ENCODE measurements around the gene AK5. TPM values are rescaled to one million over a fixed set of nuclear protein-coding genes. Genes with fewer than 3 reads are reported as not detected.
"Not testable (repeated sequence)": the region's sequence is repeated elsewhere in the genome, so short reads cannot be mapped to it uniquely, and the experiment has no call there.

Gene AK5
- polyA plus RNA-seq, 3 donors = 0.34 to 0.72 (median 0.48) TPM

DNA sequence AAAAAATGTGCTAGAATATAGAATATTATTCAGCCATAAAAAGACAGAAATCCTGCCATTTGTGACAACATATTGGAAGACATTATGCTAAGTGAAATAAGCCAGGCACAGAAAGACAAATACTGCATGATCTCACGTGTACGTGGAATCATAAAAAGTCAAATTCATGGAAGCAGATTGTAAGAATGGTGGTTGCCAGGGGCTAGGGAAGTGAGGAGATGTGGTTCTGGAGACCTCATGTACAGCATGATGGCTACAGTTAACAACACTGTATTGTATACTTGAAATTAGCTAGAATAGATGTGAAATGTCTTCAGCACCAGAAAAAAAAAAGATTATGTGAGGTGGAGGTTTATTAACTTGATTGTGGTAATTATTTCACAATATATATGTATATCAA, 234.3 kb downstream of the AK5 start:
- H3K9ac ChIP-seq (ENCODE audit: insufficient read depth, low read length, poor library complexity, severe bottlenecking) = no peak overlapping the region
- H4K20me1 ChIP-seq (ENCODE audit: insufficient read depth, low read length) = no peaks in the 10 kb centered on the region
- H3K36me3 ChIP-seq (replicated peaks in 1 of 2; ENCODE audit: control insufficient read depth in 1 of 2, insufficient read depth in 2 of 2, low read length in 2 of 2) = no peaks in the 10 kb centered on the region
- Mint-ChIP-seq H3K9me3 (peaks cover 7 to 15% (median 9%) of the 10 kb centered on the region in 7 donors), H3K4me3 (no peak overlapping the region), H3K27me3 (ENCODE audit: low read depth in 3 of 3) (peaks cover 0 to 7% (median 2%) of the 10 kb centered on the region in 3 donors), H3K27ac (no peak overlapping the region), H3K4me1 (peaks cover 29% of the 10 kb centered on the region), H3K36me3 (peaks cover 4% of the 10 kb centered on the region in 2 donors)
- TF ChIP-seq, protein P1, sequence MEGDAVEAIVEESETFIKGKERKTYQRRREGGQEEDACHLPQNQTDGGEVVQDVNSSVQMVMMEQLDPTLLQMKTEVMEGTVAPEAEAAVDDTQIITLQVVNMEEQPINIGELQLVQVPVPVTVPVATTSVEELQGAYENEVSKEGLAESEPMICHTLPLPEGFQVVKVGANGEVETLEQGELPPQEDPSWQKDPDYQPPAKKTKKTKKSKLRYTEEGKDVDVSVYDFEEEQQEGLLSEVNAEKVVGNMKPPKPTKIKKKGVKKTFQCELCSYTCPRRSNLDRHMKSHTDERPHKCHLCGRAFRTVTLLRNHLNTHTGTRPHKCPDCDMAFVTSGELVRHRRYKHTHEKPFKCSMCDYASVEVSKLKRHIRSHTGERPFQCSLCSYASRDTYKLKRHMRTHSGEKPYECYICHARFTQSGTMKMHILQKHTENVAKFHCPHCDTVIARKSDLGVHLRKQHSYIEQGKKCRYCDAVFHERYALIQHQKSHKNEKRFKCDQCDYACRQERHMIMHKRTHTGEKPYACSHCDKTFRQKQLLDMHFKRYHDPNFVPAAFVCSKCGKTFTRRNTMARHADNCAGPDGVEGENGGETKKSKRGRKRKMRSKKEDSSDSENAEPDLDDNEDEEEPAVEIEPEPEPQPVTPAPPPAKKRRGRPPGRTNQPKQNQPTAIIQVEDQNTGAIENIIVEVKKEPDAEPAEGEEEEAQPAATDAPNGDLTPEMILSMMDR (IDR thresholded peaks at IDR 0.05) = no peak
- intact Hi-C loops (cut with micrococcal nuclease) = no loop called here
- WGBS (ENCODE audit: insufficient coverage) = 79% methylated on average over 2 of the region's 2 CpGs
- peaks cover 13 to 26% of the 10 kb centered on the region in 2 donors for H3K4me1 ChIP-seq (ENCODE audit: control insufficient read depth in 1 of 2, insufficient read depth in 2 of 2, low read length in 2 of 2)
- no peak for DNase-seq
- H3K27me3 ChIP-seq (ENCODE audit: control insufficient read depth in 2 of 2, insufficient read depth in 2 of 2, low read length in 2 of 2) = no peaks in the 10 kb centered on the region
- H2AFZ ChIP-seq (ENCODE audit: insufficient read depth, low read depth, low read length, poor library complexity, severe bottlenecking) = no peak overlapping the region
- H3K4me2 ChIP-seq (replicated peaks; ENCODE audit: extremely low read depth, low read length, poor library complexity, severe bottlenecking) = no peak overlapping the region
- no peak overlapping the region for H3K4me3 ChIP-seq (replicated peaks in 1 of 3; ENCODE audit: low read depth in 2 of 3, low read length in 3 of 3)
- peaks cover 7 to 8% of the 10 kb centered on the region in 2 donors for H3K9me3 ChIP-seq (replicated peaks in 1 of 2; ENCODE audit: control insufficient read depth in 1 of 2, insufficient read depth in 1 of 2, low read length in 2 of 2)
- no peak overlapping the region for H3K27ac ChIP-seq (ENCODE audit: low read depth in 1 of 2, low read length in 2 of 2)
- no peaks in the 10 kb centered on the region for H3K79me2 ChIP-seq (ENCODE audit: insufficient read depth, low read length)

DNA sequence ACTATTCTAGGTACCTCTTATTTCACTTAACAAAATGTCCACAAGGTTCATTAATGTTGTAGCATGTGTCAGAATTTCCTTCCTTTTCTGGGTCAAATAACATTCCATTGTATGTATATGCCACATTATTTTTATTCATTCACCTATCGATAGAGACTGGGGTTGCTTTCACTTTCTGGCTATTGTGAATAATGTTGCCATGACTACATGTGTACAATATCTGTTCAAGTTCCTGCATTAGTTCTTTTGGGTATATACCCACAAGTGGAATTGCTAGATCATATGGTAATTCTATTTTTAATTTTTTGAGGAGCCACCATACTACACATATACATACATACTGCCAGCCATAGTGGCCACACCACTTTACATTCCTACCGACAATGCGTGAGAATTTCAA, 242.2 kb downstream of the AK5 start:
- Histone ChIP-seq H3K27ac (ENCODE audit: low read depth in 1 of 2, low read length in 2 of 2) (no peak overlapping the region), H3K4me1 (ENCODE audit: control insufficient read depth in 1 of 2, insufficient read depth in 2 of 2, low read length in 2 of 2) (peaks cover 0 to 5% of the 10 kb centered on the region in 2 donors), H3K4me2 (replicated peaks; ENCODE audit: extremely low read depth, low read length, poor library complexity, severe bottlenecking) (no peak overlapping the region), H3K79me2 (ENCODE audit: insufficient read depth, low read length) (no peaks in the 10 kb centered on the region), H3K27me3 (ENCODE audit: control insufficient read depth in 2 of 2, insufficient read depth in 2 of 2, low read length in 2 of 2) (no peaks in the 10 kb centered on the region), H4K20me1 (ENCODE audit: insufficient read depth, low read length) (no peaks in the 10 kb centered on the region), H3K36me3 (replicated peaks in 1 of 2; ENCODE audit: control insufficient read depth in 1 of 2, insufficient read depth in 2 of 2, low read length in 2 of 2) (no peaks in the 10 kb centered on the region), H3K4me3 (replicated peaks in 1 of 3; ENCODE audit: low read depth in 2 of 3, low read length in 3 of 3) (no peak overlapping the region), H2AFZ (ENCODE audit: insufficient read depth, low read depth, low read length, poor library complexity, severe bottlenecking) (no peak overlapping the region), H3K9me3 (replicated peaks in 1 of 2; ENCODE audit: control insufficient read depth in 1 of 2, insufficient read depth in 1 of 2, low read length in 2 of 2) (peaks cover 2 to 4% of the 10 kb centered on the region in 2 donors), H3K9ac (ENCODE audit: insufficient read depth, low read length, poor library complexity, severe bottlenecking) (no peak overlapping the region)
- TF ChIP-seq, protein P1 (IDR thresholded peaks at IDR 0.05) = no peak
- Mint-ChIP-seq H3K27me3 (ENCODE audit: low read depth in 3 of 3) (peaks cover 0 to 2% (median 0%) of the 10 kb centered on the region in 3 donors), H3K36me3 (no peaks in the 10 kb centered on the region), H3K9me3 (peaks cover 0 to 16% (median 3%) of the 10 kb centered on the region in 7 donors), H3K4me3 (no peak overlapping the region), H3K27ac (no peak overlapping the region), H3K4me1 (peaks cover 6% of the 10 kb centered on the region)
- WGBS (ENCODE audit: insufficient coverage) = no CpG with 5 or more reads among the region's 3 CpGs
- DNase-seq = no peak
- intact Hi-C loops (cut with micrococcal nuclease) = loop anchor here in 1 of 2 donors (2.0 kb wide), 1 partner anchor 19 kb away; no protein-coding TSS in a partner anchor

DNA sequence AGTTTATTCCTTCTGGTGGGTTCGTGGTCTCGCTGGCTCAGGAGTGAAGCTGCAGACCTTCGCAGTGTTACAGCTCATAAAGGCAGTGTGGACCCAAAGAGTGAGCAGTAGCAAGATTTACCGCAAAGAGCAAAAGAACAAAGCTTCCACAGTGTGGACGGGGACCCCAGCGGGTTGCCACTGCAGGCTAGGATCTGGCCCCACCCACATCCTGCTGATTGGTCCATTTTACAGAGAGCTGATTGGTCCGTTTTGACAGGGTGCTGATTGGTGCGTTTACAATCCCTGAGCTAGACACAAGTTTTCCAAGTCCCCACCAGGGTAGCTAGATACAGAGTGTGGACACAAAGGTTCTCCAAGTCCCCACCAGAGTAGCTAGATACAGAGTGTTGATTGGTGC, 249.3 kb downstream of the AK5 start:
- not testable (repeated sequence) for H3K27me3 Mint-ChIP-seq (ENCODE audit: low read depth in 3 of 3); H3K36me3 ChIP-seq (replicated peaks in 1 of 2; ENCODE audit: control insufficient read depth in 1 of 2, insufficient read depth in 2 of 2, low read length in 2 of 2); H3K4me2 ChIP-seq (replicated peaks; ENCODE audit: extremely low read depth, low read length, poor library complexity, severe bottlenecking); H2AFZ ChIP-seq (ENCODE audit: insufficient read depth, low read depth, low read length, poor library complexity, severe bottlenecking); H3K9ac ChIP-seq (ENCODE audit: insufficient read depth, low read length, poor library complexity, severe bottlenecking); H4K20me1 ChIP-seq (ENCODE audit: insufficient read depth, low read length); H3K36me3 Mint-ChIP-seq; H3K79me2 ChIP-seq (ENCODE audit: insufficient read depth, low read length); H3K4me3 ChIP-seq (replicated peaks in 1 of 3; ENCODE audit: low read depth in 2 of 3, low read length in 3 of 3); H3K27ac Mint-ChIP-seq; DNase-seq; H3K27me3 ChIP-seq (ENCODE audit: control insufficient read depth in 2 of 2, insufficient read depth in 2 of 2, low read length in 2 of 2); H3K27ac ChIP-seq (ENCODE audit: low read depth in 1 of 2, low read length in 2 of 2); H3K4me3 Mint-ChIP-seq; H3K9me3 ChIP-seq (replicated peaks in 1 of 2; ENCODE audit: control insufficient read depth in 1 of 2, insufficient read depth in 1 of 2, low read length in 2 of 2)
- peaks cover 18 to 21% of the 10 kb centered on the region in 2 donors for H3K4me1 ChIP-seq (ENCODE audit: control insufficient read depth in 1 of 2, insufficient read depth in 2 of 2, low read length in 2 of 2)
- 98% methylated on average over 5 of the region's 8 CpGs for WGBS (ENCODE audit: insufficient coverage)
- Mint-ChIP-seq H3K9me3 (peaks cover 5 to 17% (median 6%) of the 10 kb centered on the region in 7 donors), H3K4me1 (peaks cover 22% of the 10 kb centered on the region)
- intact Hi-C loops (cut with micrococcal nuclease) = loop anchor here (5.0 kb wide), 1 partner anchor 384 kb away; no protein-coding TSS in a partner anchor
